Measurements from ENCODE around the gene PMFBP1.
A peak's percentile ranks its signal among the peaks of the same experiment; 100 is the strongest.
"Not testable (repeated sequence)": the region's sequence is repeated elsewhere in the genome, so short reads cannot be mapped to it uniquely, and the experiment has no call there.

The PMFBP1 gene

GRCh38 chr16:72098936-72099335 lies 73.0 kb downstream of the PMFBP1 start:
- DNase-seq: no peak

DNA sequence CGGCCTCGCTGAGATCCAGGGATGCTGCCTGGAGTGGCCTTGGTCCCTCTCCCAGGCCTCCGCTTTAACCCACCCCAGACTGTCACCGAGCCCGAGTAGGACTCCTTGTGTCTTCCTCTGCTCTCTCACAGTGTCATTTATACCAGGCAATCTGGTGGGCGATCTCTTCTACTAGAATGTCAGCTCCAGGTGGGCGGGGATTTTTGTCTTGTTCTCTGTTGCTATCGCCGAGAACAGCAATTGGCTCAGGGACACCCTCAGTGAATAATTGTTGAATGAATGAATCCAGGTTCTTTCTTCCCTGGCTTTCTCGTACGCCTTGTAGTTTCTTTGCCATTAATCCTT lies 77.7 kb downstream of the PMFBP1 start:
- DNase-seq: no peak

- peak; percentile 85 for DNase-seq
These were observed 78.3 kb downstream of the PMFBP1 start, which contains the start of the genes DHX38 and TXNL4B for GRCh38 chr16:72093448-72094265. DHX38 (plus strand) TSS chr16:72093847; CDS start chr16:72096158, 2,311 bp downstream. TXNL4B (minus strand) TSS chr16:72093620; CDS start chr16:72090749, 2,871 bp downstream.

- no peak for DNase-seq
These were observed 79.0 kb downstream of the PMFBP1 start for GRCh38 chr16:72092832-72093447.

GRCh38 chr16:72091217-72091616 lies 80.7 kb downstream of the PMFBP1 start:
- no peak for DNase-seq

DNA sequence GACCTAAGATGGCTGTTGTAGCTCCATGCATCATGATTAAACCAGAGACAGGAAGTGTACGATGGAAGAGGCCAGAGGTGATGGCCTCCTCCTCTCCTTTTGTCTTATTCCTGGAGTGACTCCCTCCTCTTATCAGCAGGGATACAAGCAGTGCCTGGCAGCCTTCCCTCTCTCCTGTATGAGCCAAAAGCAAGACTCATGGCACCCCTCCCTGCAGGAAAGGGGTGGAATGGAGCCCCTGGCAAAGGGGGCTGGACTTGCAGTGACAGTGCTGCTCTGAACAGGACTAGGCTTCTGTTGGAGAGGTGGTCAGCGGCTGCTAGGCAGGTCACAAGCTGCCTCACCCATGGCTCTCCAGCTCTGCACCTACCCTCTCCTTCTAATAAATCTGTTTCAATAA lies 87.0 kb downstream of the PMFBP1 start:
- DNase-seq: no peak

DNA sequence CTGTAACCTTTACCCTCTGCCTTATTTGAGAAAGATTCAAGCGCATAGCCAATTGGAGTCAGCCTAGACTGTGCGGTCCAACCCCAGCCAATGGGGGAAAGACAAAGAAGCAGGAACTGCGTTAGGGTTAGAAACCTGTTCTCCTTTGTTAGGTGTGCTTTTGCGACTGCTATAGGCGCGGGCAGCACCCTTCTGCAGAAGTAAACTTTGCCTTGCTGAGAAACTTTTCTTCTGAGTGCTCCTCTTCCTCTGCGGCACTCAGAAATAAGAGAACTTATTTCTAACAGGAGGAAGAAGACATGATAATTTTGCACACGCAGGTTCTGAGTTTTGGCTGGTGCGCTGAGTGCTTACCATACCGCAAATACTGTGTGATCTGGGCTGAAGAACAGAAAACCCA lies 87.5 kb downstream of the PMFBP1 start:
- DNase-seq: no peak

DNA sequence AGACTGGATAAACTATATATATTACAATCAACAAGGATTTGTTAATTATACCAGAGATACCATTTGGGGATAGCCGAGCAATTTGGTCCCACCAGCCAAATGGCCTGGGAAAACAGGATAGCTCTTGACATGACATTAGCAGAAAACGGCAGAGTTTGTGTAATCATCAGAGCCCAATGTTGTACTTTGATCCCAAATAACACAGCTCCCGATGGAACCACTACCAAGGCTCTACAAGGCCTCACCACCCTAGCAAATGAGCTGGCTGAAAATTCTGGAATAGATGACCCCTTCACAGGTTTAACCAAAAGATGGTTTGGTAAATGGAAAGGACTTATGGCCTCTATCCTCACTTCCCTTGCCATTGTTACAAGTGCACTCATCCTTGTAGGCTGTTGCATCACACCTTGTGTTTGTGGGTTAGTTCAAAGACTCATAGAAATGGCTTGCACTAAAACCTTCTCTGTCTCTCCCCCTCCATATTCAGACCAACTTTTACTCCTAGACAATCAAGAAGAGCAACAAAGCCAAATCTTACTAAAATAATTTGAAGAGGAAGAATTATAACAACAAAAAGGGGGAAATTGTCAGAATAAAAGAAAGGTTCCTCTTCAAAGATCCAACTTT lies 88.1 kb downstream of the PMFBP1 start:
- DNase-seq: no peak

DNA sequence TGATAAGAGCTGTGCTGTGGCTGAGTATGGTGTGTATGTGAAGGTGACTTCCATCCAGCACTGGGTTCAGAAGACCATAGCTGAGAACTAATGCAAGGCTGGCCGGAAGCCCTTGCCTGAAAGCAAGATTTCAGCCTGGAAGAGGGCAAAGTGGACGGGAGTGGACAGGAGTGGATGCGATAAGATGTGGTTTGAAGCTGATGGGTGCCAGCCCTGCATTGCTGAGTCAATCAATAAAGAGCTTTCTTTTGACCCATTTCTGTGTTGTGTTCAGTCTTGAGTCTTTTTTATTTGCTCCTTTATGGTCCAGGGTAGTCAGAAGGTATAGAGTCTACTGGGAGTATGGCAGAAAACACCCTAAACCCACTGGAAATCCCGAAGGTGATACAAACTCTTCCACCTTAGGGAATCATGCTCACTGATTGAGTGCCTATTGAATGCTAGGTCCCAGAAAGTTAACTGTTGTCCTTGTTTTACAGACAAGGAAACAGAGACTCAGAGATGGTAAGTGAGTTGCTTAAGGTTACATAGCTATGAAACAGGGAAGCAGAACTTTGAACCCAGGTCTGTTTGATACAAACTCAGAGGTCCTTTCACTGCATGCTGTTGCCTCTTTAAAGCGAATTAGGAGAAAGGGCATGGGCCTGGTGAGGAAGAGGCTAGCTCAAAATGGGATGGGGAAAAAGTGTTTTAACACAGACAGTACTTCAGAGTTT lies 94.8 kb downstream of the PMFBP1 start:
- DNase-seq: not testable (repeated sequence)

DNA sequence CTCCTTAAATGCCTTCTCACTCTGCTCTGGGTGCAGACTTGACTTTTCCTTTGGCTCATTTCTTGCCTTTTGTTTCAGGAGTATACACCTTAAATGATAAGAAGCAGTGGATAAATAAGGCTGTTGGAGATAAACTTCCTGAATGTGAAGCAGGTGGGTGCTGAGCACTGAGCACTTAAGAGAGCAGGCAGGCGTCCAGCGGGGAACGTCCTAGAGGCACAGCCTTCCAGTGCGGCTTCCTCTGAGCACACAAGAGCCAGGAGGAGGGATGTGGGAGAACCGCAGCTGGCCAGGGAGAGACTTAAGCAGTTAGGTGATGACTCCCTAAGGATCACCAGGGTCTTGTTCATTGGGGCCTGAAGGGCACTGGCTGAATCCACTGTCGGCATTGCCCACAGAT lies 96.9 kb downstream of the PMFBP1 start:
- DNase-seq: not testable (repeated sequence)

DNA sequence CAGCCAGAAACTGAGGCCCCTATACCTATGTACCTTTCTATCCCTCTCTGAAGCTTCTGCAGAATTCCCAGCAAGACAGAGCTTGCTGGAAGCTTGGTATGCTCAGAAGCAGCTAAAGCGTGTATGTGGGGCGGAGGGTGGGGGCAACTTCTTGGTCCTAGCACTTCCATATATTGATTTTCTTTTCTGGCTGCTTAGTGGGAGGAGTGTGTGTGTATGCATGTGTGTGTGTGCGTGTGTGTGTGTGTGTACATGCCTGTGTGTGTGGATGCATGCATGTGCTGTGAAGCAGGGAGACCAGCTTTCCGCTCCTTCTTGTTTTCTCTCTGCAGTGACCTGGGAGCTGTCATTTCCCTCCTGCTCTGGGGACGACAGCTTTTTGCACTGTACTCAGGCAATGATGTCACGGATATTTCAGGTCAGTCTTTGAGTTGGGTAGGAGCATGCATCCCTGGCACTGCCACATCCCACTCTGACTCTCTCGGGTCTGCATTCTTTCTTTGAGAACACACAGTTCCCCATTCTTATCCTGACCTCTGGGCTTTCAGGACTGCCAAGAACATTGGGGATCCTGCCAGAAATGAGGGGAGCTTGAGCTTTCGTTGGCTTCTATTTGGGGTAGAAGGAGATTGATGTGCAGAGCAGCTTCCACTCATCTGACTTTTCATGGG lies 98.3 kb downstream of the PMFBP1 start:
- no peak for DNase-seq

DNA sequence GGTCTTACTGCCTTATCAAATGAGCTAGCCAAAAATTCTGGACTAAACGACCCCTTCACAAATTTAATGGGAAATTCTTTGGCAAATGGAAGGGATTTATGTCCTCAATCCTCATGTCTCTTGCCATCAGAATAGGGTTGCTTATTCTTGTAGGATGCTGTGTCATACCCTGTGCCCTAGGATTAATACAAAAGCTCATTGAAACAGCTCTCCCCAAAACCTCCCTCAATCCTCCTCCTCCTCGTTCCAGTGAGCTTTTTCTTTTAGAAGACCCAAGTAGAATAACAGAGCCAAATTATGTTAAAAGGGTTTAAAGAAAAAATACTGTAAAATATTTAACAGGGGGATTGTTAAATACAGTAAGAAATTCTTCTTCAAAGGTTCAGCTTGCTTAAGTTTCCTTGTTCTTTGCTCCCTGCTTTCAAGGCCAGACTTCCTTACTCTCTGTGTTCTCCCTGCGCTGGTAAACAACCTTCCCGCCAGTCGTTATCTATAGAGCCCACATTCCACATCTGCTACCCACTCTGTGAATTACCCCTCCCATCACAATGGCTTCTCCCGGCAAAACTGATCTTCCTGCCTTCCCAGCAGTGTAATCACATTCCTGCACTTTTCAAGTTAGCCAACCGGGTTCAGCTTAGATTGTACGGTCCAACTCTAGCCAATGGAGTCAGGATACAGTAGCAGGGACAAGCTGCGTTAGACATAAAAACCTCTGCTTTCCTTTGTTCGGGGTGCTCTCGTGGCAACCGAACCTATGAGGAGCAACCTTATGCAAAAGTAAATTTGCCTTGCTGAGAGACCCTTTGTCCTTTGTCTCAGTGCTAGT lies 99.2 kb downstream of the PMFBP1 start:
- no peak for DNase-seq

Data from NCI-H2081 treated with DMSO at 0.1 percent for 48 hours (cell line).